ENCODE results near the gene SUOX. TPM values are rescaled to one million over a fixed set of nuclear protein-coding genes. Genes with fewer than 3 reads are reported as not detected.

Gene SUOX
- total RNA-seq, 2 donors from 2014 or later: 23.9 to 37.7 TPM

GRCh38 chr12:56020423-56021184 is 23.5 kb downstream of the SUOX start, which contains the start of gene IKZF4:
IKZF4 (plus strand) TSS chr12:56021043; CDS start chr12:56021494, 451 bp downstream.
- DNase-seq (ENCODE audit: low spot score): no peak
- H3K4me3 ChIP-seq: peak within 1 kb of the TSS; percentile 25 to 38
- peak within 1 kb of the TSS; percentile 48 to 52 for H3K27ac ChIP-seq
- peaks cover 0 to 22% of the 10 kb centered on the region in 2 donors for H3K4me1 ChIP-seq
- peaks cover 5% of the 10 kb centered on the region for H3K36me3 ChIP-seq
- H3K9me3 ChIP-seq: no peaks in the 10 kb centered on the region
- H3K27me3 ChIP-seq: no peaks in the 10 kb centered on the region
- no peak for TF ChIP-seq CTCF (IDR thresholded peaks at IDR 0.05)

- H3K9me3 ChIP-seq: no peaks in the 10 kb centered on the region
- peaks cover 0 to 22% of the 10 kb centered on the region in 2 donors for H3K4me1 ChIP-seq
- H3K27me3 ChIP-seq: no peaks in the 10 kb centered on the region
- peaks cover 9% of the 10 kb centered on the region for H3K36me3 ChIP-seq
- H3K4me3 ChIP-seq: no peak overlapping the region
- no peak for DNase-seq (ENCODE audit: low spot score)
- no peak for TF ChIP-seq CTCF (IDR thresholded peaks at IDR 0.05)
- no peak overlapping the region for H3K27ac ChIP-seq
Measured at GRCh38 chr12:56021889-56022497, 24.9 kb downstream of the SUOX start.

DNA sequence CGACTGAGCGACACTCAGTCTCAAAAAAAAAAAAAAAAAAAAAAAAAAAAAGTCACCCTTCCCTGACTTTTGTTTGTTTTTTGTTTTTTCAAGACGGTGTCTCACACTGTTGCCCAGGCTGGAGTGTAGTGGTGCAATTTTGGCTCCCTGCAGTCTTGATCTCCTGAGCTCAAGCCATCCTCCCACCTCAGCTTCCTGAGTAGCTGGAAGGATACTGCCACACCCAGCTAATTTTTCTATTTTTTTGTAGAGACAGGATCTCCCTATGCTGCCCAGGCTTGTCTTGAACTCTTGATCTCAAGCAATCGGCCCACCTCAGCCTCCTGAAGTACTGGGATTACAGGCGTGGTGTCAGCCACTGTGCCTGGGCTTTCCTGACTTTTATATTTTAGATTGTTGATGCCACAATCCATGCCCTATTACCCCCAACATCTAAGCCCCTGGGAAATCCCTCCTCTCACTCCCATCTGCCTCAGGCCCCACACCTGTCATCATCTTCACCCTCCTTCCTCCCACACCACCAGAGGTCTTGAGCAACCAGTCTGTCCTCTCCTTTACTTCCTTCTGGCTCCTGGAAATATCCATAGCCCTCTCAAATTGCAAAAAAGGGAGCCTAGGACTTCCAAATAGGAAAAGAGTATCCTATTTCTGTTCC is 31.6 kb downstream of the SUOX start:
- TF ChIP-seq CTCF (IDR thresholded peaks at IDR 0.05): no peak
- Histone ChIP-seq H3K4me3 (no peak overlapping the region), H3K27me3 (no peaks in the 10 kb centered on the region), H3K27ac (no peak overlapping the region), H3K9me3 (no peaks in the 10 kb centered on the region), H3K4me1 (no peaks in the 10 kb centered on the region), H3K36me3 (peaks cover 10% of the 10 kb centered on the region)
- no peak for DNase-seq (ENCODE audit: low spot score)

GRCh38 chr12:56029166-56029519 is 32.1 kb downstream of the SUOX start:
- Histone ChIP-seq H3K4me1 (no peaks in the 10 kb centered on the region), H3K27ac (no peak overlapping the region), H3K36me3 (peaks cover 12% of the 10 kb centered on the region), H3K27me3 (no peaks in the 10 kb centered on the region), H3K4me3 (no peak overlapping the region), H3K9me3 (no peaks in the 10 kb centered on the region)
- DNase-seq (ENCODE audit: low spot score): no peak
- TF ChIP-seq CTCF (IDR thresholded peaks at IDR 0.05): no peak

DNA sequence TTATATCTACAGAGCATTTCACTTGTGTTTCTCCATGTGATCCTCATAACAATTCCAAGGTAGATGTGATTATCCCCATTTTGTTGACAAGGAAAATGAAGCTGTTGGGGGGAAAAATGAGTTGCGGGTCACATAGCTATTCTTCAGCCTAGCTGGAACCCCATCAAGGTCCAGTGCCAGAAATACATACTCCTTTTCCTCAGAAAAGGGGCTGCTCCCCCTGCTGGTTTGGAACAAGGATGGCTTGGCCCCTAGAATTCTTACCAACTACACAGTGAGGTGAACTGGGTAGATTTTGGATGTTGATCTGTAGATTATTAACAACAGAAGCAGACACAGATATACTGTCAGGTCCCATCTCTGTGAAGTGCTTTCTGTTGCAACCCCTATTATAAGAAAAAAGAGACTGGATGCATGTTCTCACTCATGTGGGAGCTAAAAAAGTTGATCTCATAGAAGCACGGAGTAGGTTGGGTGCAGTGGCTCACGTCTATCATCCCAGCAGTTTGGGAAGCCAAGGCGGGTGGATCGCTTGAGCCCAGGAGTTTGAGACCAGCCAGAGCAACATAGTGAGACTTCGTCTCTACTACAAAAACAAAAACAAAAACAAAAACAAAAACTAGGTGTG is 32.7 kb downstream of the SUOX start:
- H3K27ac ChIP-seq: no peak overlapping the region
- no peaks in the 10 kb centered on the region for H3K27me3 ChIP-seq
- H3K9me3 ChIP-seq: no peaks in the 10 kb centered on the region
- TF ChIP-seq CTCF (IDR thresholded peaks at IDR 0.05): peak in 1 of 2 donors; percentile 68
- H3K36me3 ChIP-seq: peaks cover 18% of the 10 kb centered on the region
- no peaks in the 10 kb centered on the region for H3K4me1 ChIP-seq
- DNase-seq (ENCODE audit: low spot score): no peak
- no peak overlapping the region for H3K4me3 ChIP-seq

Measured in right atrium auricular region (tissue), 2 donors.